HCT116 (cell line): ENCODE results near the gene LRIG1. TPM values are rescaled to one million over a fixed set of nuclear protein-coding genes. Genes with fewer than 3 reads are reported as not detected.

Experiments used
- ATAC-seq: fragments of 200-7000 bp; cut with Tn5 transposase; 2 replicates; pipeline ENCODE4 v1.9.1; 2020; ENCODE audit warnings: mild to moderate bottlenecking, moderate library complexity
- BruUV-seq: library from RNA; stranded (reverse); fragments of 400-500 nt; replicated peaks from 2 replicates; lab custom pipeline; 2021; lab: Mats Ljungman, UMichigan
- CTCF ChIA-PET: fragments of 300-600 bp; sonication (Branson Sonifier 250); formaldehyde crosslinking; loops from one replicate; lab custom pipeline; 2021; ENCODE audit warnings: antibody characterized with exemption; lab: Charles Lee
- POLR2A ChIA-PET: fragments of 300-600, 350-600 bp; sonication (Branson Sonifier 250); formaldehyde crosslinking; loops from one replicate; lab custom pipeline; 2021; ENCODE audit warnings: antibody characterized with exemption; lab: Charles Lee
- RAD21 ChIA-PET, 2 experiments: fragments of 300-600 bp; sonication (Branson Sonifier 250); formaldehyde crosslinking; loops; one replicate each; lab custom pipeline; 2023; ENCODE audit warnings: low total read pairs in 2 of 2; ENCODE audit not compliant: uncharacterized antibody in 2 of 2, unreplicated experiment in 2 of 2, low non-redundant PET in 1 of 2; lab: Charles Lee
- DNase-seq: peaks from one replicate; pipeline ENCODE4 v3.0.0-alpha.2; 2010; ENCODE audit warnings: low read depth, low spot score
- H2AFZ ChIP-seq: fragments of 200-600 bp; shearing (Covaris generic), sonication (generic); 2 replicates; pipeline ENCODE4 v1.6.1; 2017; ENCODE audit warnings: low read depth, mixed run types, mixed read lengths, antibody characterized with exemption, low read length; ENCODE audit not compliant: poor library complexity, severe bottlenecking
- H3K27ac ChIP-seq: 2 replicates; pipeline ENCODE4 v1.5.1; 2012; ENCODE audit warnings: low read depth, low read length
- H3K27me3 ChIP-seq: fragments of 200-600 bp; sonication (generic); 2 replicates; pipeline ENCODE4 v1.6.1; 2016; ENCODE audit warnings: mixed run types, low read length, mixed read lengths; ENCODE audit not compliant: insufficient read depth
- H3K36me3 ChIP-seq, 2 experiments: fragments of 200-500 bp in 1 of 2; fragments of 200-600 bp in 1 of 2; sonication (Bioruptor generic) in 1 of 2; sonication (generic) in 1 of 2; 2 replicates each; pipeline versions ENCODE4 v1.5.1 to v1.6.1; 2014 to 2016; ENCODE audit warnings: low read length in 2 of 2, inconsistent platforms in 1 of 2, mixed read lengths in 1 of 2, mixed run types in 1 of 2; ENCODE audit not compliant: insufficient read depth in 2 of 2, control insufficient read depth in 1 of 2
- H3K4me1 ChIP-seq, 2 experiments: fragments of 200-600 bp in 1 of 2; sonication (generic) in 1 of 2; 2 replicates each; pipeline versions ENCODE4 v1.5.1 to v1.6.1; 2012 to 2017; ENCODE audit warnings: low read length in 2 of 2, inconsistent platforms in 1 of 2, mild to moderate bottlenecking in 1 of 2, mixed read lengths in 1 of 2, mixed run types in 1 of 2, moderate library complexity in 1 of 2; ENCODE audit not compliant: insufficient read depth in 2 of 2, control insufficient read depth in 1 of 2
- H3K4me2 ChIP-seq: fragments of 200-600 bp; sonication (generic); 2 replicates; pipeline ENCODE4 v1.6.1; 2017; ENCODE audit warnings: mixed run types, low read length, mixed read lengths
- H3K4me3 ChIP-seq, 2 experiments: fragments of 200-600 bp in 1 of 2; sonication (generic) in 1 of 2; replicated peaks in 1 of 2; 2 replicates each; pipeline ENCODE4 v1.5.1; 2011 to 2016; ENCODE audit warnings: low read length in 2 of 2, control low read depth in 1 of 2, low read depth in 1 of 2, mild to moderate bottlenecking in 1 of 2, mixed read lengths in 1 of 2, mixed run types in 1 of 2
- H3K79me2 ChIP-seq: fragments of 200-600 bp; sonication (generic); 2 replicates; pipeline ENCODE4 v1.6.1; 2017; ENCODE audit warnings: mild to moderate bottlenecking, mixed run types, low read length, moderate library complexity, mixed read lengths; ENCODE audit not compliant: insufficient read depth
- H3K9ac ChIP-seq: fragments of 200-600 bp; sonication (generic); 2 replicates; pipeline ENCODE4 v1.6.1; 2016; ENCODE audit warnings: low read length, mixed read lengths
- H3K9me2 ChIP-seq: fragments of 200-600 bp; sonication (generic), shearing (Covaris generic); 2 replicates; pipeline ENCODE4 v1.6.1; 2017; ENCODE audit warnings: mixed run types, mild to moderate bottlenecking, moderate library complexity; ENCODE audit not compliant: insufficient read depth
- H3K9me3 ChIP-seq, 2 experiments: fragments of 200-500 bp in 1 of 2; fragments of 200-600 bp in 1 of 2; sonication (Bioruptor generic) in 1 of 2; sonication (generic) in 1 of 2; 2 replicates each; pipeline ENCODE4 v1.6.1; 2014 to 2017; ENCODE audit warnings: low read length in 2 of 2, mixed read lengths in 2 of 2, inconsistent platforms in 1 of 2, low read depth in 1 of 2, mild to moderate bottlenecking in 1 of 2, mixed run types in 1 of 2, moderate library complexity in 1 of 2; ENCODE audit not compliant: control insufficient read depth in 1 of 2, insufficient read depth in 1 of 2
- H4K20me1 ChIP-seq: fragments of 200-600 bp; sonication (generic), shearing (Covaris generic); 2 replicates; pipeline ENCODE4 v1.6.1; 2017; ENCODE audit warnings: mixed run types, mild to moderate bottlenecking, moderate library complexity; ENCODE audit not compliant: insufficient read depth
- ATF3 ChIP-seq: IDR thresholded peaks from 2 replicates; pipeline ENCODE4 v1.6.1; 2012
- CBX3 ChIP-seq: IDR thresholded peaks from 2 replicates; pipeline ENCODE4 v1.6.1; 2012; ENCODE audit warnings: low read depth
- CEBPB ChIP-seq: IDR thresholded peaks from 2 replicates; pipeline ENCODE4 v1.6.1; 2012; ENCODE audit warnings: low read depth
- CTCF ChIP-seq, 3 experiments: fragments of 200-600 bp in 1 of 3; sonication (generic) in 1 of 3; IDR thresholded peaks in 2 of 3; conservative IDR thresholded peaks in 1 of 3; 2 replicates each; pipeline ENCODE4 v1.5.1; 2012 to 2017; ENCODE audit warnings: low read depth in 2 of 3, low read length in 2 of 3, antibody characterized with exemption in 1 of 3, borderline replicate concordance in 1 of 3, control low read depth in 1 of 3, mild to moderate bottlenecking in 1 of 3, mixed read lengths in 1 of 3, mixed run types in 1 of 3, moderate library complexity in 1 of 3; ENCODE audit not compliant: insufficient read depth in 1 of 3
- EGR1 ChIP-seq: IDR thresholded peaks from 2 replicates; pipeline ENCODE4 v1.6.1; 2012; ENCODE audit warnings: low read depth
- EZH2 ChIP-seq: fragments of 200-600 bp; sonication (generic); IDR thresholded peaks from 2 replicates; pipeline ENCODE4 v1.6.1; 2017; ENCODE audit warnings: antibody characterized with exemption, mixed run types
- EZH2phosphoT487 ChIP-seq: fragments of 200-600 bp; IDR thresholded peaks from 2 replicates; pipeline ENCODE4 v1.6.1; 2018; ENCODE audit warnings: antibody characterized with exemption, borderline replicate concordance
- FOSL1 ChIP-seq: IDR thresholded peaks from 2 replicates; pipeline ENCODE4 v1.6.1; 2012; ENCODE audit warnings: low read depth
- JUND ChIP-seq: IDR thresholded peaks from 2 replicates; pipeline ENCODE4 v1.6.1; 2012
- POLR2A ChIP-seq: IDR thresholded peaks from 2 replicates; pipeline ENCODE4 v1.7.0; 2011; ENCODE audit warnings: borderline replicate concordance; ENCODE audit not compliant: insufficient read depth, insufficient read length; ENCODE audit errors: extremely low read depth
- POLR2AphosphoS5 ChIP-seq: IDR thresholded peaks from 2 replicates; pipeline ENCODE4 v1.6.1; 2011; ENCODE audit warnings: mild to moderate bottlenecking, low read depth, low read length, moderate library complexity
- RAD21 ChIP-seq: IDR thresholded peaks from 2 replicates; pipeline ENCODE4 v1.6.1; 2012; ENCODE audit warnings: low read depth, mild to moderate bottlenecking
- REST ChIP-seq: IDR thresholded peaks from 2 replicates; pipeline ENCODE4 v1.6.1; 2012; ENCODE audit warnings: low read depth
- SIN3A ChIP-seq: IDR thresholded peaks from 2 replicates; pipeline ENCODE4 v1.6.1; 2012; ENCODE audit warnings: low read depth
- SP1 ChIP-seq: IDR thresholded peaks from 2 replicates; pipeline ENCODE4 v1.6.1; 2012; ENCODE audit warnings: low read depth
- SRF ChIP-seq: IDR thresholded peaks from 2 replicates; pipeline ENCODE4 v1.6.1; 2012; ENCODE audit warnings: low read depth
- TCF7L2 ChIP-seq: IDR thresholded peaks from 2 replicates; pipeline ENCODE4 v1.7.0; 2011; ENCODE audit warnings: borderline replicate concordance, inconsistent platforms; ENCODE audit not compliant: insufficient read depth, insufficient read length; ENCODE audit errors: extremely low read depth
- ZBTB33 ChIP-seq: IDR thresholded peaks from 2 replicates; pipeline ENCODE4 v1.6.1; 2011; ENCODE audit warnings: mild to moderate bottlenecking, low read length, moderate library complexity; ENCODE audit not compliant: insufficient replicate concordance; ENCODE audit errors: extremely low read depth
- ZNF274 ChIP-seq: fragments of 200-500 bp; sonication (Bioruptor generic); IDR thresholded peaks from 2 replicates; pipeline ENCODE4 v1.6.1; 2014; ENCODE audit warnings: mild to moderate bottlenecking, low read depth, low read length, inconsistent platforms
- intact Hi-C: fragments of 100-400 bp; cut with micrococcal nuclease; formaldehyde crosslinking; loops from 2 replicates; pipeline ENCODE4 v1.10.0; 2022
- total RNA-seq: library from RNA; stranded (reverse); gene quantifications from one replicate; pipeline ENCODE4 v1.2.1, GENCODE V29; 2021; ENCODE audit not compliant: unreplicated experiment

The LRIG1 gene
- total RNA-seq, 1 experiment from 2014 or later = 3.1 TPM

- BruUV-seq = no TSS peak
- Histone ChIP-seq H3K9me2 (no peaks in the 10 kb centered on the region), H3K79me2 (no peaks in the 10 kb centered on the region), H3K36me3 (no peaks in the 10 kb centered on the region), H2AFZ (no peak overlapping the region), H3K9me3 (no peaks in the 10 kb centered on the region), H3K27me3 (no peaks in the 10 kb centered on the region), H3K4me1 (no peaks in the 10 kb centered on the region), H4K20me1 (no peaks in the 10 kb centered on the region), H3K9ac (no peak overlapping the region), H3K4me3 (no peak overlapping the region), H3K4me2 (no peak overlapping the region), H3K27ac (no peak overlapping the region)
- DNase-seq (no peak), ATAC-seq (no peak)
- CTCF ChIA-PET = interaction anchor here (2.0 kb wide), 1 partner anchor 418 kb away, joined by 7 read pairs; no protein-coding TSS in a partner anchor
- intact Hi-C loops = no loop called here
- RAD21 ChIA-PET = no interaction called here
- POLR2A ChIA-PET = no interaction called here
- TF ChIP-seq SRF = no peak
- TF ChIP-seq ZNF274 = no peak
- no peak for TF ChIP-seq ZBTB33
- no peak for TF ChIP-seq SIN3A
- no peak for TF ChIP-seq POLR2AphosphoS5
- no peak for TF ChIP-seq REST
- no peak for TF ChIP-seq TCF7L2
- TF ChIP-seq RAD21 = no peak
- TF ChIP-seq CEBPB = no peak
- TF ChIP-seq CTCF (IDR thresholded peaks at IDR 0.05 in 2 of 3, conservative IDR thresholded peaks at IDR 0.05 in 1 of 3; ENCODE audit: borderline replicate concordance in 1 of 3, insufficient read depth in 1 of 3, low read depth in 2 of 3, low read length in 2 of 3) = no peak
- no peak for TF ChIP-seq FOSL1
- no peak for TF ChIP-seq EZH2phosphoT487
- no peak for TF ChIP-seq CBX3
- TF ChIP-seq EZH2 = no peak
- no peak for TF ChIP-seq JUND
- no peak for TF ChIP-seq ATF3
- TF ChIP-seq POLR2A = no peak
- no peak for TF ChIP-seq EGR1
- TF ChIP-seq SP1 = no peak
Measured at GRCh38 chr3:66404197-66404596, 96.6 kb downstream of the LRIG1 start.
